GM12801 (cell line): Measurements from ENCODE around the gene FASN.

Experiments
- CTCF ChIP-seq: IDR thresholded peaks from one replicate; pipeline ENCODE4 v1.5.1; 2011; ENCODE audit warnings: control low read depth; ENCODE audit not compliant: insufficient read length; ENCODE audit errors: extremely low read depth

FASN gene

DNA sequence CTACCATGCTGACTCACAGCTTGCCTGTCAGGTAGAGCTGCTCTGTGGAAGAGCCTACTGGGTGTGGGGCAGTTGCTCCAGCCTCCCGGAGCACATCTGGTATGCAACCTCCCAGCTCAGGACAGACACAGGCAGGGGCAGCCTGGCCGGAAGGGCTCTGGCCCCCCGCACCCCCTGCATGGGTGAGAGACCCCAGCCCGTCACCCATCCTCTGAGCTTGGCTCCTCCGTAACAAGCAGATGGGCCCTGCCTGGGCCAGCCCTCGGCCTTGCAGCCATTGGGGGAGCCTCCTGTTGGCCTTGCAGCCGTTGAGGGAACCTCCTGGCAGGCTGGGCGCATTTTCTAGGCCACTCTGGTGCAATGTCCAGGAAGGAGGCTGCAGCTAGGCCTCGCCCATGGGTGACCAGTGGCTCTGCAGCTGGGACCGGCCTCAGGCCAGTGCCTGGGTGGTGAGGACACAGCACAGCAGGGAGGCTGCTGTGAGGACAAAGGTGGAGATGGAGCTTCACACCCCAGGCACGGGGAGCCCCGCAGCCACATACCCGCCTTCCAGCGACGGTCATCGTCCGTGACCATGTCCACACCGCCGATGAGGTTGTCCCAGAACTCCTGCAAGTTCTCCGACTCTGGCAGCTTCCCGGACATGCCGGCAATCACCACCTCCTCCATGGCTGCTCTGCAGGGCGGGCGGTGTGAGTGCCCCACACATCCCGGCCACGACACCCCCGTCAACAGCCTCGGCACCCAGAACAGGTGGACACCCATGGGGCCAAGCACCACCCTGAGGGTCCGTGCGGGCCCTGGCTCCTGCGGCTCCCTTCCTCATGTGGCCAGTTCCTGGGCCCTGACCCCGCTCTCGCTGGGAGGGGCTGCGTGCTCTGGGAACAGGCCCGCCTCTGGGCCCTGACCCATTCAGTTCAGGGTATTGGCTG is 2.0 kb downstream of the FASN start:
- no peak for TF ChIP-seq CTCF

DNA sequence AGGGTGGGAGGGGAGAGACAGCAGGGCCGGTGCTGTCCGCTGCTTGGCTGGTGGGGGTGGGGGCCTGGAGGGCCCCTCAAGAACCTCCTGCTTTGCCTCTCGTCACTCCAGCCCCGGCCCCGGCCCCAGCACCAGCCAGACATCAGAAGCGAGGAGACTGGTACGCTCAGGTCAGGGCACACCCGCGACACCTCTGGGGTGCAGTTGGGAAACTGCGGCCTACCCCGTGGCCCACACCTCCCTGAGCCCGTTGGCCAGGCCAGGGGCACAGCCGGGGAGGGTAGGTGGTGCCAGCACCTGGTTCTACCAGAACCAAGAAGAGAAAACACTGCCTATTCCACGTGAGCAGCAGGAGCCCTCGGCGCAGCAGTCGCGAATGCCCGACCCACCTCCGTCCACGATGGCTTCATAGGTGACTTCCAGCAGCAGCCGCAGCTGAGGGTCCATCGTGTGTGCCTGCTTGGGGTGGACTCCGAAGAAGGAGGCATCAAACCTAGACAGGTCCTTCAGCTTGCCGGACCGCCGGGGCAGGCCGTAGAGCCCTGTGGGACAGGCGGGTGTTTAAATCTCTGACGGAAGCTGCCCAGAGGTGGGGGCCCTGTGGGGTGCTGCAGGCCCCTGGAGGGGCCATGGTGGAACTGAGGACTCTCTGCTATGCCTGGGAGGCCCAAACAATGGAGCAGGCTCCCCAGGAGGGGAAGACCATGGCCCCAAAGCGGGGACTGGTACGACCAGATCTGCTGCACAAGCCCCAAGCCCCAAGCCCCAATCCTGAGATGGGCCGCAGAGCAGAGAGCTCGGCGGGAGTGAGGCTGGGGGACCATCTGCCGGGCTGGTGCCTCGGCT is 2.9 kb downstream of the FASN start:
- TF ChIP-seq CTCF: no peak

DNA sequence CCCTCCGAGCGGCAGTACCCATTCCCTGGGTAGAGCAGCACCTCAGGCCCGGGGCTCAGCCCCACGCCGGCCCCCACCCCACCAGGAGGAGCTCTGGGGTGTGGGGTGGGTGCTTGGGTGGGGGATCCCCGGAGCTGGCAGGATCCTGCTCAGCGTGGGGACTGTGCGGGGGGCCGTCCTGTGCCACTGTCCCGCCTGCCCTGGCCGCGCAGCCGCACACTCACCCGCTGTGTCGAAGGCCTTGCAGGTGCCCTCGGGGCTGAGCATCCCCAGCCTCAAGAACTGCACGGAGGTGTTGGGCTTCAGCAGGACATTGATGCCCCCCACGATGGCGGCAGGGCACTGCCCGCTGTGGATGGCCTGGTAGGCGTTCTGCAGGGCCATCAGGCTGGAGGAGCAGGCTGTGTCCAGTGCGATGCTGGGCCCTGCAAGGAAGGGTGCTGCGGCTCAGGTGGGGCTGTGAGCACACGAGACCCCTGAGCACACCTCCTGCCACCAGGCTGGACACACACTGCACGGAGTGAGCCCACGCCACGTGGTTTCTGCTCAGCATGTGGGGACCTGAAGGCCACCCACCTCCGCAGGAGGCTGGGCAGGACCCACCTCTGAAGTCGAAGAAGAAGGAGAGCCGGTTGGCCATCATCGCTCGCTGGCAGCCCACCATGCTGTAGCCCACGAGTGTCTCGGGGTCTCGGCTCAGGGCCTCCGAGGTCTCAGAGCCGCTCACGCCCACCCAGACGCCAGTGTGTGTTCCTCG is 4.9 kb downstream of the FASN start:
- TF ChIP-seq CTCF: no peak

GRCh38 chr17:82092628-82092994 is 5.4 kb downstream of the FASN start:
- TF ChIP-seq CTCF: no peak

GRCh38 chr17:82092094-82092586 is 5.9 kb downstream of the FASN start:
- TF ChIP-seq CTCF: no peak

GRCh38 chr17:82091264-82092066 is 6.6 kb downstream of the FASN start:
- no peak for TF ChIP-seq CTCF
